Transverse colon (tissue), 4 donors: ENCODE results near the gene DCP1A. TPM values are rescaled to one million over a fixed set of nuclear protein-coding genes. Genes with fewer than 3 reads are reported as not detected.
"Not testable (repeated sequence)": the region's sequence is repeated elsewhere in the genome, so short reads cannot be mapped to it uniquely, and the experiment has no call there.

ENCODE experiments used
- DNase-seq: peaks from one replicate; pipeline ENCODE4 v3.0.0-alpha.2; 2019
- H3K27ac ChIP-seq, 4 donors: fragments of 200-600 bp; sonication (generic); 2 replicates each; pipeline ENCODE4 v1.5.1; 2016 to 2018; ENCODE audit warnings: inconsistent platforms in 4 of 4
- H3K27me3 ChIP-seq: fragments of 200-600 bp; sonication (generic); 2 replicates; pipeline ENCODE4 v1.5.1; 2017; ENCODE audit warnings: inconsistent platforms
- H3K36me3 ChIP-seq, 4 donors: fragments of 200-600 bp; sonication (generic); 2 replicates each; pipeline ENCODE4 v1.5.1; 2017 to 2019; ENCODE audit warnings: inconsistent platforms in 4 of 4
- H3K4me1 ChIP-seq, 4 donors: fragments of 200-600 bp; sonication (generic); 2 replicates each; pipeline ENCODE4 v1.5.1; 2017 to 2020; ENCODE audit warnings: inconsistent platforms in 4 of 4
- H3K4me3 ChIP-seq, 4 donors: fragments of 200-600 bp; sonication (generic); 1 replicate in 1 of 4; 2 replicates in 3 of 4; pipeline versions ENCODE4 v1.5.1 to v1.6.1; 2017 to 2019; ENCODE audit warnings: inconsistent platforms in 4 of 4
- H3K9me3 ChIP-seq, 2 donors: fragments of 200-600 bp; sonication (generic); 2 replicates each; pipeline ENCODE4 v1.5.1; 2017 to 2019; ENCODE audit warnings: inconsistent platforms in 2 of 2
- EP300 ChIP-seq: sonication (generic); formaldehyde crosslinking; IDR thresholded peaks from one replicate; pipeline ENCODE4 v1.6.1; 2017; ENCODE audit warnings: antibody characterized with exemption, low read depth
- POLR2A ChIP-seq: fragments of 450-650 bp; IDR thresholded peaks from one replicate; pipeline ENCODE4 v1.6.1; 2016; ENCODE audit warnings: antibody characterized with exemption, mild to moderate bottlenecking, moderate library complexity
- POLR2AphosphoS5 ChIP-seq, 3 donors: sonication (generic); formaldehyde crosslinking; IDR thresholded peaks; one replicate each; pipeline ENCODE4 v1.6.1; 2016; ENCODE audit warnings: antibody characterized with exemption in 3 of 3
- WGBS, 2 donors: methylation state at CpG; one replicate each; pipeline ENCODE4 v1.1.5; 2018; ENCODE audit warnings: low coverage in 1 of 2; 5-methylcytosine and 5-hydroxymethylcytosine counted together
- in situ Hi-C, 4 donors: fragments of 200-750 bp; cut with MboI; loops; one replicate each; pipeline versions ENCODE4 v1.15.0 to v1.15.1; 2017; ENCODE audit warnings: low sequenced_read_pairs in 3 of 4, low pct_ligation_motif_present in 1 of 4, low pct_unique_long_range_greater_than_20kb in 1 of 4
- intact Hi-C: fragments of 100-400 bp; cut with DNase I; formaldehyde crosslinking; loops from one replicate; pipeline ENCODE4 v1.15.1; 2023; ENCODE audit warnings: low total_unique reads
- total RNA-seq, 4 donors: library from RNA; depleted of rRNA; stranded (reverse); fragments of >200 nt; gene quantifications; one replicate each; pipeline ENCODE4 v1.1.0, GENCODE V29; 2016
- TF ChIP-seq, protein P1 (sequence below), 5 experiments: fragments of 200-600 bp in 3 of 5; fragments of 450-650 bp in 2 of 5; sonication (generic) in 3 of 5; IDR thresholded peaks; 1 replicate in 2 of 5; 2 replicates in 3 of 5; pipeline ENCODE4 v1.5.1; 2016 to 2017; ENCODE audit warnings: antibody characterized with exemption in 5 of 5, inconsistent platforms in 3 of 5, mild to moderate bottlenecking in 2 of 5, moderate library complexity in 1 of 5

The DCP1A gene
- total RNA-seq, 4 donors from 2014 or later, result 11.6 to 22.4 (median 17.2) TPM

DNA sequence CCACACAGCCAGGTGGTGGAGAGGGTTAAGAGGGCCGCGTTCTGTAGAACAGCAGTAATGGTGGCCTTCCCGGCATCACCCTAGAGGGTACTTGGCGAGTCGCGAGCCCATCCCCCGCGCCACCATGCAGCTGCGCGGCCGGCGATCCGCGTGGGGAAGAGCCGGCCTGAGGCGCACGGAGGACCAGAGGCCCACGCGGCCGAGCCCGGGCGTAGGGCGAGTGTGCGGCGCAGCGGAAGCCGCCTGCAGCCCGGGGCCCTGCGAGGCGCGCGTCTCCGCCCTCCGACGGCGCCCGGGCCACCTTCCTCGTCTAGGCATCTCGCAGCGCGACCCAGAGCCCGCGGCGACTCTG, 91.9 kb downstream of the DCP1A start:
- peak; percentile 37 for DNase-seq

DNA sequence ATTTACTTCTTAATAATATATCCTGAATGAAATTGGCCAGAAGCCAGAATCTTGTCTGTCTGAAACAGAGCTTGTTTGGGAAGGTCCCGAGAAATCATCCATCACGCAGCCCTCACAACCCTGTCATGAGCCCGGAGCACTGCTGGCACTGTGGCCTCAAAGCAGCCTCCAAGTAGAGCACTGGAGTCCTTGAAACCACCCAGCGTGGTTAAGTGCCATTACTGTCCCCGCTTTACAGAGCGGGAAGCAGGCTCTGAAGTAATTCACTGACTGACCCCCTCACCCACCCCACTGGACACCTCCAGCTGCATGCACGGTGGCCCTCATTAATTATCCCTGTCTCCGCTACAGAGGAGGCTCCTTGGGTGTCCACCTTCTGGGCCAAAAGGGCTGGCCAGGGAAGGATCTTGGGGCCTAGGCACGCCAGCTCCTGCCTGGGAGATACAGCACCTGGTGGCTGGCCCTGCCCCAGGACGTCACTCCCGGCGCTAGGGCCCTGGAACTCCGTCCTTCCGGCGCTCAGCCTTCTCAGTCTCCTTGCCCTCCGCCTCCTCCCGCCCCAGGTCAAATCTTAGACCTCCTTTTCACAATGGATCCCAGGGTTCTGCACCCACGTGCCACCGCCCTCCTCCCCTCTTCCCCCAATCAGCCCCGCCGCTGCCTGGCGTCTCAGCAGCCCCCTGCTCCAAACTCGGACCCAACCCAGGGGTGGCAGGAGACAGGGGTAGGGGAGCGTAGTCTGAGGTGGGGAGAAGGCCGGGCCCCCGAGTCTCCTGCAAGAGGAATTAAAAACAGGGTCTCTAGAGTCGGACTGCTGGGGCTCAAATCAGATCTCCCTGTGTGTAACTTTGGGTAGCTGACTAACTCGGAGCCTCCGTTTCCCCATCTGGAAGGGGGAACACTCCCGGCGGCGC, 92.6 kb downstream of the DCP1A start:
- no peaks in the 10 kb centered on the region for H3K27me3 ChIP-seq
- H3K36me3 ChIP-seq, result no peaks in the 10 kb centered on the region
- TF ChIP-seq POLR2A (peak; percentile 45), EP300 (no peak), POLR2AphosphoS5 (IDR thresholded peaks at IDR 0.05) (peak in 2 of 3 donors; percentile 38 to 42)
- TF ChIP-seq, protein P1, sequence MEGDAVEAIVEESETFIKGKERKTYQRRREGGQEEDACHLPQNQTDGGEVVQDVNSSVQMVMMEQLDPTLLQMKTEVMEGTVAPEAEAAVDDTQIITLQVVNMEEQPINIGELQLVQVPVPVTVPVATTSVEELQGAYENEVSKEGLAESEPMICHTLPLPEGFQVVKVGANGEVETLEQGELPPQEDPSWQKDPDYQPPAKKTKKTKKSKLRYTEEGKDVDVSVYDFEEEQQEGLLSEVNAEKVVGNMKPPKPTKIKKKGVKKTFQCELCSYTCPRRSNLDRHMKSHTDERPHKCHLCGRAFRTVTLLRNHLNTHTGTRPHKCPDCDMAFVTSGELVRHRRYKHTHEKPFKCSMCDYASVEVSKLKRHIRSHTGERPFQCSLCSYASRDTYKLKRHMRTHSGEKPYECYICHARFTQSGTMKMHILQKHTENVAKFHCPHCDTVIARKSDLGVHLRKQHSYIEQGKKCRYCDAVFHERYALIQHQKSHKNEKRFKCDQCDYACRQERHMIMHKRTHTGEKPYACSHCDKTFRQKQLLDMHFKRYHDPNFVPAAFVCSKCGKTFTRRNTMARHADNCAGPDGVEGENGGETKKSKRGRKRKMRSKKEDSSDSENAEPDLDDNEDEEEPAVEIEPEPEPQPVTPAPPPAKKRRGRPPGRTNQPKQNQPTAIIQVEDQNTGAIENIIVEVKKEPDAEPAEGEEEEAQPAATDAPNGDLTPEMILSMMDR (IDR thresholded peaks at IDR 0.05), result peak in 1 of 5 experiments; percentile 20
- WGBS, 2 donors, result 1% methylated on average over 31 of the region's 32 CpGs; no CpG with 5 or more reads in 1 of the 2 donors
- peak; percentile 86 for DNase-seq
- no peaks in the 10 kb centered on the region for H3K9me3 ChIP-seq
- intact Hi-C loops, result loop anchor here (10.0 kb wide), 1 partner anchor 630 kb away; the partner anchor contains the start of gene ACTR8
- peaks cover 17 to 53% (median 41%) of the 10 kb centered on the region in 4 donors for H3K4me1 ChIP-seq
- H3K4me3 ChIP-seq, result peak overlapping the region; percentile 80 to 97 (median 84)
- H3K27ac ChIP-seq, result peak overlapping the region; percentile 83 to 99 (median 95)
- in situ Hi-C loops, result no loop called here

More for the DNA sequence above, 91.9 kb downstream of the DCP1A start:
- Histone ChIP-seq H3K4me3 (peak overlapping the region; percentile 80 to 97 (median 84)), H3K9me3 (no peaks in the 10 kb centered on the region), H3K27me3 (no peaks in the 10 kb centered on the region), H3K27ac (peak overlapping the region; percentile 83 to 99 (median 95)), H3K4me1 (peaks cover 17 to 47% (median 36%) of the 10 kb centered on the region in 4 donors), H3K36me3 (no peaks in the 10 kb centered on the region)
- TF ChIP-seq POLR2A (no peak), EP300 (no peak), POLR2AphosphoS5 (IDR thresholded peaks at IDR 0.05) (no peak)
- TF ChIP-seq, protein P1 (IDR thresholded peaks at IDR 0.05), result no peak
- 0% methylated on average over 17 of the region's 44 CpGs; no CpG with 5 or more reads in 1 of the 2 donors for WGBS, 2 donors
- in situ Hi-C loops (no loop called here), intact Hi-C loops (loop anchor here (10.0 kb wide), 1 partner anchor 629 kb away; the partner anchor contains the start of gene ACTR8)

DNA sequence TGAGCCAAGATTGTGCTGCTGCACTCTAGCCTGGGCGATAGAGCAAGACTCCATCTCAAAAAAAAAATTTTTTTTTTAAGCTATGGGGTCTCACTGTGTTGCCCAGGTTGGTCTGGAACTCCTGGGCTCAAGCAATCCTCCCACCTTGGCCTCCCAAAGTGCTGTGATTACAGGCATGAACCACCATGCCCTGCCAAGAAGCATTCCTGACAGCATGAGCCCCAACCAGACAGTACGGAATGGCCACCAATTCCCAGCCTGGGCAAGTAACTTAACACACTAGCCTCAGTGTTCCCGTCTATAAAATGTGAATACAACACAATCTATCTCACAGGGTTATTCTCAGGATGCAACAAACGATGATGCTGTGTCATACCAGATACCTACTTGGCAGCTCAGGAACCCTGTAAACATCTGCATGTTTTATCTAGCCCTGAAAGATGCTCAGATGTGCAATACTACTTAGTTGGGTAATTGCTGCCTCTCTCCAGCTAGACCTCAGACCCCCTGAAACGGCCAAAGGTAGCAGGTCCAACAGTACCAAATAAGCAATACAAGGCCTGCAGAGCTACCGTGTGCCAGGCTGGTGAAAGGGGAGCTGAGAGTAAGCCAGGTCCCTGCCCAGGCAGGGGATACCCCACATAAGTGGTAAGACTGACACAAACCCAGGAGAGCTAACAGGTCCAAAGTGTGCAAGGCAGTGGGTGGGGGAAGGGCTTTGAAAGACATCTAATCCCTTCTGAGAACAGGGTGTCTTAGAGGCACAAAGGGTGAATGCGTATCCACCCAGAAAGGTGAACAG, 93.4 kb downstream of the DCP1A start:
- Histone ChIP-seq H3K9me3 (no peaks in the 10 kb centered on the region), H3K4me1 (peaks cover 17 to 62% (median 47%) of the 10 kb centered on the region in 4 donors), H3K27ac (peak overlapping the region; percentile 83 to 99 (median 95)), H3K4me3 (peak overlapping the region in 3 of 4 donors; percentile 81 to 97 (median 86)), H3K27me3 (no peaks in the 10 kb centered on the region), H3K36me3 (no peaks in the 10 kb centered on the region)
- intact Hi-C loops, result loop anchor here (10.0 kb wide), 1 partner anchor 631 kb away; the partner anchor contains the start of gene ACTR8
- in situ Hi-C loops, result no loop called here
- TF ChIP-seq POLR2AphosphoS5 (IDR thresholded peaks at IDR 0.05) (no peak), EP300 (no peak), POLR2A (no peak)
- TF ChIP-seq, protein P1 (IDR thresholded peaks at IDR 0.05), result no peak
- DNase-seq, result no peak
- WGBS, 2 donors, result 59% methylated on average over 7 of the region's 7 CpGs; no CpG with 5 or more reads in 1 of the 2 donors

DNA sequence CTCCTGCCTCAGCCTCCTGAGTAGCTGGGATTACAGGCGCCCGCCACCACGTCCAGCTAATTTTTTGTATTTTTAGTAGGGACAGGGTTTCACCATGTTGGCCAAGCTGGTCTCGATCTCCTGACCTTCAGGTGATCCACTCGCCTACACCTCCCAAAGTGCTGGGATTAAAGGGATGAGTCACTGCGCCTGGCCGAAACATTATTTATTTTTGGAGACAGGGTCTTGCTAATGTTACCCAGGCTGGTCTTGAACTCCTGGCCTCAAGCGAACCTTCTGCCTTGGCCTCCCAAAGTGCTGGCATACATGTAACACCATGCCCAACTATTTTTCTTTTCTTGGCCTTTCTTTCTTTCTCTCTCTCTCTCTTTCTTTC, 94.4 kb downstream of the DCP1A start:
- Histone ChIP-seq H3K4me3 (peak overlapping the region in 1 of 4 donors; percentile 81), H3K27ac (peak overlapping the region; percentile 30 to 41 (median 38)), H3K4me1 (peaks cover 17 to 72% (median 55%) of the 10 kb centered on the region in 4 donors)
- 63 to 81% methylated on average over 4 to 8 of the region's 8 CpGs for WGBS, 2 donors
- H3K27me3 ChIP-seq, DNase-seq, in situ Hi-C loops, H3K9me3 ChIP-seq, H3K36me3 ChIP-seq: not testable (repeated sequence)
- intact Hi-C loops, result loop anchor here (10.0 kb wide), 1 partner anchor 632 kb away; the partner anchor contains the start of gene ACTR8
